HL-60 (cell line): Measurements from ENCODE around the gene SLC44A5.
"Not testable (repeated sequence)": the region's sequence is repeated elsewhere in the genome, so short reads cannot be mapped to it uniquely, and the experiment has no call there.

Source experiments
- DNase-seq, 2 experiments: peaks; one replicate each; pipeline ENCODE4 v3.0.0-alpha.2; 2010 to 2020; ENCODE audit warnings: low read depth in 1 of 2, low spot score in 1 of 2
- H3K27ac ChIP-seq: fragments of 250-450 bp; sonication (Bioruptor Pico); replicated peaks from 2 replicates; pipeline ENCODE4 v1.5.1; 2020; ENCODE audit warnings: mild to moderate bottlenecking, moderate library complexity
- H3K27me3 ChIP-seq: fragments of 250-450 bp; sonication (Bioruptor Pico); 2 replicates; pipeline ENCODE4 v1.5.1; 2021; ENCODE audit warnings: mild to moderate bottlenecking, moderate library complexity; ENCODE audit not compliant: insufficient read depth, poor library complexity, severe bottlenecking
- H3K4me3 ChIP-seq: replicated peaks from 2 replicates; pipeline ENCODE4 v1.5.1; 2011; ENCODE audit warnings: mild to moderate bottlenecking, control low read depth, low read length; ENCODE audit not compliant: insufficient read depth
- GABPA ChIP-seq: IDR thresholded peaks from 2 replicates; pipeline ENCODE4 v1.6.1; 2012; ENCODE audit warnings: low read depth
- POLR2AphosphoS5 ChIP-seq: IDR thresholded peaks from 2 replicates; pipeline ENCODE4 v1.6.1; 2012; ENCODE audit warnings: low read depth
- REST ChIP-seq: IDR thresholded peaks from 2 replicates; pipeline ENCODE4 v1.6.1; 2012; ENCODE audit warnings: low read depth; ENCODE audit not compliant: insufficient replicate concordance
- SPI1 ChIP-seq: IDR thresholded peaks from 2 replicates; pipeline ENCODE4 v1.6.1; 2012; ENCODE audit warnings: low read depth, mild to moderate bottlenecking, borderline replicate concordance
- long read RNA-seq: library from polyadenylated mRNA; unstranded; transcript quantifications from one replicate; pipeline ENCODE4 v2.0.0, GENCODE V29; 2020
- TF ChIP-seq, protein P1 (sequence below): IDR thresholded peaks from one replicate; pipeline ENCODE4 v1.5.1; 2011; ENCODE audit warnings: low read length, control low read depth, inconsistent platforms; ENCODE audit not compliant: insufficient read depth

SLC44A5 gene
- long read RNA-seq: 0 reads

DNA sequence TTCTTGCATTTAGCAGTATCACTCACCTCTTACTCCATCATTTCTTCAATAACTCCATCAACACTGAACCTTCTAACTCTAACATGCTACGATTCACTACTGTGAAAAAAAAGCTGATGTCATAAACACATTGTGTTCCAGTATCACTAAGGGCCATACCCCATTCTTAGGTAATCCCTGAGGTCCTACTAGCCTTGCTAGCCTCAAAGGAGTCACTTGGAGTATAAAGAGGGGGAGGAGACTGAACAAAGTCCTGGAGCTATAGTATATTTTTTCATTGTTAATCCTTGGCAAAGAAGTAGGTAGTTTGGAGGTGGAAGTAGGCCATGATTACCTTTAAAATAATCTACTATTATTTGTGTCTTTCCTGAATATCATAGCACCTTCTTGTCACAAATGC lies at the start of gene SLC44A5:
SLC44A5 (minus strand) TSS at position 101 of the 400 bp plus-strand sequence. CDS start 69,667 bp downstream, outside the sequence.
- Histone ChIP-seq H3K4me3 (no peak within 1 kb of the TSS), H3K27me3 (peaks cover 26% of the 10 kb centered on the region), H3K27ac (no peak within 1 kb of the TSS)
- TF ChIP-seq, protein P1, sequence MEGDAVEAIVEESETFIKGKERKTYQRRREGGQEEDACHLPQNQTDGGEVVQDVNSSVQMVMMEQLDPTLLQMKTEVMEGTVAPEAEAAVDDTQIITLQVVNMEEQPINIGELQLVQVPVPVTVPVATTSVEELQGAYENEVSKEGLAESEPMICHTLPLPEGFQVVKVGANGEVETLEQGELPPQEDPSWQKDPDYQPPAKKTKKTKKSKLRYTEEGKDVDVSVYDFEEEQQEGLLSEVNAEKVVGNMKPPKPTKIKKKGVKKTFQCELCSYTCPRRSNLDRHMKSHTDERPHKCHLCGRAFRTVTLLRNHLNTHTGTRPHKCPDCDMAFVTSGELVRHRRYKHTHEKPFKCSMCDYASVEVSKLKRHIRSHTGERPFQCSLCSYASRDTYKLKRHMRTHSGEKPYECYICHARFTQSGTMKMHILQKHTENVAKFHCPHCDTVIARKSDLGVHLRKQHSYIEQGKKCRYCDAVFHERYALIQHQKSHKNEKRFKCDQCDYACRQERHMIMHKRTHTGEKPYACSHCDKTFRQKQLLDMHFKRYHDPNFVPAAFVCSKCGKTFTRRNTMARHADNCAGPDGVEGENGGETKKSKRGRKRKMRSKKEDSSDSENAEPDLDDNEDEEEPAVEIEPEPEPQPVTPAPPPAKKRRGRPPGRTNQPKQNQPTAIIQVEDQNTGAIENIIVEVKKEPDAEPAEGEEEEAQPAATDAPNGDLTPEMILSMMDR: no peak
- no peak for TF ChIP-seq REST
- no peak for TF ChIP-seq GABPA
- TF ChIP-seq SPI1: no peak
- no peak for TF ChIP-seq POLR2AphosphoS5
- DNase-seq: no peak

DNA sequence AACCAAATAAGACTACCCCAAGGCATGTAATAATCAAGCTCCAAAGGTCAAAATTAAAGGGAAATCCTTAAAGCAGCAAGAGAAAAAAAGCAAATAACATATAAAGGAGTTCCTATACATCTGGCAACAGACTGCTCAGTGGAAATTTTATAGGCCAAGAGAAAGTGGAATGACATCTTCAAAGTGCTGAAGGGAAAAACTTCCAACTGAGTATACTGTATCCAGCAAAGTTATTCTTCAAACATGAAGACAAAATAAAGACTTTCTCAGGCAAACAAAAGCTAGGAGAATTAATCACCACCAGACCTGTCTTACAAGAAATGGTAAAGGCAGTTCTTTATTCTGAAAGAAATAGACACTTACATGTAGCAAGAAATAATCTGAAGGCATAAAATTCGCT lies 45.0 kb upstream of the SLC44A5 start:
- DNase-seq: no peak
- Histone ChIP-seq H3K4me3 (no peak overlapping the region), H3K27me3 (no peaks in the 10 kb centered on the region), H3K27ac (no peak overlapping the region)
- TF ChIP-seq GABPA: no peak
- no peak for TF ChIP-seq REST
- no peak for TF ChIP-seq POLR2AphosphoS5
- no peak for TF ChIP-seq SPI1
- TF ChIP-seq, protein P1: no peak

DNA sequence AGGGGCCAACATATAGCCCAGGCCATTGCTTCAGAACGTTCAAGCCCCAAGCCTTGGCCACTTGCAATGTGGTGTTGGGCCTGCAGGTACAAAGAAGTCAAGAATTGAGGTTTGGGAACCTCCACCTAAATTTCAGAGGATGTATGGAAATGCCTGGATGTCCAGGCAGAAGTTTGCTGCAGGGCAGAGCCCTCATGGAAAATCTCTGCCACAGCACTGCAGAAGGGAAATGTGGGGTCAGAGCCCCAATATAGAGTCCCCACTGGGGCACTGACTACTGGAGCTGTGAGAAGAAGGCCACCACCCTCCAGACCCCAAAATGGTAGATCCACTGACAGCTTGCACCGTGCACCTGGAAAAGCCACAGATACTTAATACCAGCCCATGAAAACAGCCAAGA lies 36.3 kb upstream of the SLC44A5 start:
- H3K27ac ChIP-seq, DNase-seq, H3K27me3 ChIP-seq, H3K4me3 ChIP-seq: not testable (repeated sequence)

DNA sequence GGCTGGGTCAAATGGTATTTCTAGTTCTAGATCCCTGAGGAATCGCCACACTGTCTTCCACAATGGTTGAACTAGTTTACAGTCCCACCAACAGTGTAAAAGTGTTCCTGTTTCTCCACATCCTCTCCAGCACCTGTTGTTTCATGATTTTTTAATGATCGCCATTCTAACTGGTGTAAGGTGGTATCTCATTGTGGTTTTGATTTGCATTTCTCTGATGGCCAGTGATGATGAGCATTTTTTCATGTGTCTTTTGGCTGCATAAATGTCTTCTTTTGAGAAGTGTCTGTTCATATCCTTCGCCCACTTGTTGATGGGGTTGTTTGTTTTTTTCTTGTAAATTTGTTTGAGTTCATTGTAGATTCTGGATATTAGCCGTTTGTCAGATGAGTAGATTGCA lies 34.2 kb upstream of the SLC44A5 start:
- not testable (repeated sequence) for H3K4me3 ChIP-seq, H3K27me3 ChIP-seq, H3K27ac ChIP-seq, DNase-seq

- H3K4me3 ChIP-seq: no peak overlapping the region
- TF ChIP-seq, protein P1: no peak
- TF ChIP-seq REST (no peak), SPI1 (no peak), GABPA (no peak), POLR2AphosphoS5 (no peak)
- H3K27me3 ChIP-seq: no peaks in the 10 kb centered on the region
- no peak overlapping the region for H3K27ac ChIP-seq
- DNase-seq: no peak
Observed at GRCh38 chr1:75643460-75643859, 32.5 kb upstream of the SLC44A5 start.
